Measurements from ENCODE around the gene CNTNAP2. TPM values are rescaled to one million over a fixed set of nuclear protein-coding genes. Genes with fewer than 3 reads are reported as not detected.

CNTNAP2 gene
- total RNA-seq, 1 experiment from 2014 or later, result 64.5 TPM

DNA sequence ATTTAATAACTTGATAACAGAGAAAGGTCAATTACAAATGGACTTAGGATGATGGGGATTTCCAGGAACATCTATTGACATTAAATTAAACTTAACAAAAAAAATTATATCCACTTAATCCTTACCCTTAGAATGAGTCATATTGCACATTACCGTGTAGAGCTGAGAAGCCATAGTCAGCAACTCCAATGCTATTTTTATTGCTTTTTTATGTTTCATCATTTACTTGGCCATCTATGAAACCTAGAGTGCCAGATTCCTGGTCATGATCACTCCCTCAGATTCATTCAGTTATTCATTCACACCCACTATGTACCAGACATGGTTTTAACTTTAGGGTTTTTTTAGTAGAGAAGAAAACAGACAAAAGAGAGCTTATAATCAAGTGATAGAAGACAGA, 1180.4 kb downstream of the CNTNAP2 start:
- no peak overlapping the region for H4K91ac ChIP-seq (ENCODE audit: insufficient read length, low read depth, low read length)
- no peak overlapping the region for H2AK5ac ChIP-seq (ENCODE audit: insufficient read length, low read length)
- H2BK20ac ChIP-seq (ENCODE audit: low read depth, low read length, poor library complexity, severe bottlenecking), result no peak overlapping the region
- no peaks in the 10 kb centered on the region for H3K23me2 ChIP-seq (ENCODE audit: insufficient read length, low read depth, low read length, poor library complexity, severe bottlenecking)
- H4K5ac ChIP-seq (ENCODE audit: insufficient read length, low read depth, low read length), result no peak overlapping the region
- no peak overlapping the region for H4K8ac ChIP-seq (replicated peaks; ENCODE audit: insufficient read length, low read depth, low read length)
- H3K4ac ChIP-seq (ENCODE audit: low read depth, low read length), result no peak overlapping the region
- H2BK5ac ChIP-seq (ENCODE audit: insufficient read length, low read length), result no peak overlapping the region
- H2BK120ac ChIP-seq (ENCODE audit: low read depth, low read length, poor library complexity, severe bottlenecking), result no peak overlapping the region
- no peaks in the 10 kb centered on the region for H3K27me3 Mint-ChIP-seq (ENCODE audit: low read depth)
- H3K9me3 Mint-ChIP-seq, result no peaks in the 10 kb centered on the region
- H3K4me1 Mint-ChIP-seq, result no peaks in the 10 kb centered on the region
- no peak overlapping the region for H2BK15ac ChIP-seq (ENCODE audit: low read depth, low read length)
- H3K14ac ChIP-seq (ENCODE audit: insufficient read depth, low read length), result no peak overlapping the region
- DNase-seq, result no peak
- H3K27me3 ChIP-seq (ENCODE audit: insufficient read depth, low read length), result no peaks in the 10 kb centered on the region
- H3K4me3 Mint-ChIP-seq, result no peak overlapping the region
- TF ChIP-seq CTCF (conservative IDR thresholded peaks at IDR 0.05), result no peak
- H3K79me1 ChIP-seq (ENCODE audit: insufficient read depth, low read depth, low read length, poor library complexity, severe bottlenecking), result no peaks in the 10 kb centered on the region
- no peak overlapping the region for H3T11ph ChIP-seq (ENCODE audit: low read length)
- H3K9me3 ChIP-seq (ENCODE audit: control insufficient read depth, low read depth, low read length), result no peaks in the 10 kb centered on the region
- no CpG with 5 or more reads among the region's 1 CpG for WGBS (ENCODE audit: extremely low coverage, insufficient read length, low lambda C conversion rate)
- no peaks in the 10 kb centered on the region for H3K36me3 Mint-ChIP-seq (ENCODE audit: insufficient read depth in 1 of 3, low read depth in 3 of 3)
- no peak overlapping the region for H2AFZ ChIP-seq (ENCODE audit: low read length)
- no peak overlapping the region for H2BK12ac ChIP-seq (ENCODE audit: insufficient read length, low read depth, low read length)
- no peak overlapping the region for H3K23ac ChIP-seq (ENCODE audit: insufficient read length, low read depth, low read length)
- no peak overlapping the region for H3K9ac ChIP-seq (ENCODE audit: extremely low read depth, insufficient read length, low read length)
- no peak overlapping the region for H3K27ac ChIP-seq (ENCODE audit: insufficient read length, low read depth, low read length)
- no peaks in the 10 kb centered on the region for H3K4me1 ChIP-seq (ENCODE audit: insufficient read depth, low read length)
- H4K20me1 ChIP-seq (ENCODE audit: control insufficient read depth, insufficient read depth, insufficient read length), result no peaks in the 10 kb centered on the region
- H3K79me2 ChIP-seq (ENCODE audit: insufficient read depth, low read length), result no peaks in the 10 kb centered on the region
- H3K18ac ChIP-seq (ENCODE audit: insufficient read length, low read depth, low read length), result no peak overlapping the region
- no peak overlapping the region for H3K27ac Mint-ChIP-seq
- H3K4me2 ChIP-seq (ENCODE audit: insufficient read depth, insufficient read length, low read length), result no peak overlapping the region
- no peak overlapping the region for H3K56ac ChIP-seq (ENCODE audit: insufficient read length, low read depth, low read length)
